GM21360 (cell line): Measurements from ENCODE around the gene MCL1.
"Not testable (repeated sequence)": the region's sequence is repeated elsewhere in the genome, so short reads cannot be mapped to it uniquely, and the experiment has no call there.

Experiments used
- ATAC-seq: cut with Tn5 transposase; IDR thresholded peaks from one replicate; pipeline ENCODE4 v1.9.1; 2021; ENCODE audit warnings: mild to moderate bottlenecking, moderate library complexity; ENCODE audit not compliant: unreplicated experiment

MCL1 gene

DNA sequence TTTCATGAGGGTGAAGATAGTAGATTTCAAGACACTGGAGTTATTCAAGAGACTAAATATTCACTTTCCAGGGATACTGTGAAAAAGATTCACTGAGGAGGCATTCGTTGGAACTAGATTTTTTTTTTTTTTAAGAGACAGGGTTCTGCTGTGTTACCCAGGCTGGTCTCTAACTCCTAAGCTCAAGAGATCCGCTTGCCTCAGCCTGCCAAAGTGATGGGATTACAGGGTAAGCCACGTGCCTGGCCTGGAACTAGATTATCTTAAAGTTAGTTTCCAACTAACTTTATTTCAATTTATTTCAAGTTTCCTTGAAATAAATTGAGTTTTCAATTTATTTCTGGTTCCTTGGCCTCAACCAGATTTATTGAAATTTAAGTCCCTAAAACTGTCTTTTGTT lies 24.3 kb upstream of the MCL1 start:
- ATAC-seq: no peak

DNA sequence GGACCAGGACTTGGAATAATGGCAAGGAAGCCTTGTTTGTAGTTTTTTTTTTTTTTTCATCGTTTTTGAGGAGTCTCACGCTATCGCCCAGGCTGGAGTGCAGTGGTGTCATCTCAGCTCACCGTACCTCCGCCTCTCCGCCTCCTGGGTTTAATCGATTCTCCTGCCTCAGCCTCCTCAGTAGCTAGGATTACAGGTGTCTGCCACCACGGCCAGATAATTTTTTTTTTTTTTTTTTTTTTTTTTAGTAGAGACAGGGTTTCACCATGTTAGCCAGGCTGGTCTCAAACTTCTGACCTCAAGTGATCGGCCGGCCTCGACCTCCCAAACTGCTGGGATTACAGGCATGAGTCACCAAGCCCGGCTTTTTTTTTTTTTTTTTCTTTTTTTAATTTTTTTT lies 23.0 kb upstream of the MCL1 start:
- not testable (repeated sequence) for ATAC-seq

DNA sequence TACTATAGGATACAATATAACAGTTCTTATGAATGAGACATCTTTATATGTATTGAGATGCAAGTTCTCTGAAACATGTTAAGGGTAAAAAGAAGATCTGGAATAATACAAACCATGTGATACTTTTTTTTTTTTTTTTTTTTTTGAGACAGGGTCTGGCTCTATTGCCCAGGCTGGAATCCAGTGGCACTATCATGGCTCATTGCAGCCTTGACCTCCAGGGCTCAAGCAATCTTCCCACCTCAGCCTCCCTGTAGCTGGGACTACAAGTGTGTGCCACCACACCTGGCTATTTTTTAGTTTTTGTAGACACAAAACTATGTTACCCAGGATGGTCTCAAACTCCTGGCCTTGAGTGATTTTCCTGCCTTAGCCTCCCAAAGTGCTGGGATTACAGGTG lies 22.1 kb upstream of the MCL1 start:
- ATAC-seq: no peak

DNA sequence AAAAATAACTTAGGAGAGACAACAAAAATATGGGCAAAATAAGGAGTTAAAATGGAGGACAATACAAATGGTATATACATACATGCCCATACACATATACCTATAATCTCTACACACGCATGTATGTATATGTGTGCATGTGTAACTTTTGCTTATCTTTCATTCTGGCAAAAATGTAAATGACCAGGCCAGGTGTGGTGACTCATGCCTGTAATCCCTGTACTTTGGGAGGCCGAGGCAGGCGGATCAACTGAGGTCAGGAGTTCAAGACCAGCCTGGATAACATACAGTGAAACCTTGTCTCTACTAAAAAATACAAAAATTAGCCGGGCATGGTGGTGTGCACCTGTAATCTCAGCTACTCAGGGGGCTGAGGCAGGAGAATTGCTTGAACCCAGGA lies 18.9 kb upstream of the MCL1 start:
- not testable (repeated sequence) for ATAC-seq

DNA sequence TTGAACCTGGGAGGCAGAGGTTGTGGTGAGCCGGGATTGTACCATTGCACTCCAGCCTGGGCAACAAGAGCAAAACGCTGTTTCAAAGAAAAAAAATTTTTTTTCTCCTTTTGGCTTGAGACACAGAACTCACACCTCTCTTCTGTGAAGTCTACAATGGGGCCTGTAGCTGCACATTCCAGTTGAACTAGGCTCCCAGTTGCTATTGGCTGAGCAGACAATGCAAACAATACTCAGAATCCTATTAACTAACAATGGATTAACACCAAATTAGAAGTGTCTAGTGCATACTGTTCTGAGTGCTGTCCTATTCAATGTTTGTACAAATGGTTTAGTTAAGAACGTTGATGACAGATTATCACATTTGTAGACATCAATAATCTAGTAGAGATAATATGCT lies 17.6 kb upstream of the MCL1 start:
- no peak for ATAC-seq

DNA sequence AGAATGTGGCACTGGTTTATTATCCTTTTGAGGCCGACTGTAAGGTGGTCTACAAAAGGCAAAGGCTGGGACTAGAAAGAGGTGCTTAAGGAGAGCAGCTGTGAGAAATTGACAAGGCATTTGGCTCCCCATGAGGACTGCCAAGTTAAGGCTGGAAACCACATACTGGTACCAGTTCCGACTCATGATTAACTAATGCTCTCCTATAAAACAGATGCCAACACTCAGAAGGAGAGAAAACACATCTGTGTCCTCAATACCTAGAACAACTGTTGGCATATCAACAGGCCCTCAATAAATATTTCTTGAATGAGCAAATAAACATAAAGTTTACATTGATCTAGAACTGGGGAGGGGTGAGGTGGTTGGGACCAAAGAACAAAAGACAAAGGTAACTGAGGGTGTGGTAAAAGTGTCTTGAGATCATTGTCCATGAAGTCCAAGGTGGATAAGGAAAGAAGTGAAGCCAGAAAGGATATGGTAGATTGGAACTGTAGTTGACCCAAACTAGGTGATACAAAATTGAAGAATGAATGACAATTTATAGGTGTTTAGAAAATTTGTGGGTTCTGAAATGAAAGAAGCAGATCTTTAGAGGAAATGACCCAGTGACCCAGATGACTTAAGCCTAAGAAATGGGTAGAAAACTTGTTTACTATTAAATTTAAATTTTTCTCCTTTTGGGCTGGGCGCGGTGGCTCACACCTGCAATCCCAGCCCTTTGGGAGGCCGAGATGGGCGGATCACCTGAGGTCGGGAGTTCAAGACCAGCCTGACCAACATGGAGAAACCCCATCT lies 16.9 kb upstream of the MCL1 start:
- ATAC-seq: no peak

DNA sequence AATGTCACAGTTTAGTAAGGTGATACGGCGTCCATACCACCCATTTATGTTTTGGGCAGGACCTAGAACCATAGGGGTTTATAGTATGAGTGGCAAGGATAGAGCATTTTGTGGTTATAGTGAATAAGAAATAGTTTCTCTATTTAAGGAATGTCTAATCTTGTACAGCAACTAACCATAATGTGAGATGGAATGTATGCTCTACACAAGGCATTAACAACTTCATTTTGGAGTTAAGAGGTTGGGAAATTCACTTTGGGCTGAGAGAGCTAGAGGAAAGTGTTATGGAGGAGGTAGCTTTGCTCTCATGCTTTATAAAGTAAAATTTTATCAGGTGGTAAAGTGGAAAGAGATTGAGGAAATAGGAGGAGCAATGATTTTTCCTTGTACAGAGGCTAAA lies 3.0 kb upstream of the MCL1 start:
- no peak for ATAC-seq

DNA sequence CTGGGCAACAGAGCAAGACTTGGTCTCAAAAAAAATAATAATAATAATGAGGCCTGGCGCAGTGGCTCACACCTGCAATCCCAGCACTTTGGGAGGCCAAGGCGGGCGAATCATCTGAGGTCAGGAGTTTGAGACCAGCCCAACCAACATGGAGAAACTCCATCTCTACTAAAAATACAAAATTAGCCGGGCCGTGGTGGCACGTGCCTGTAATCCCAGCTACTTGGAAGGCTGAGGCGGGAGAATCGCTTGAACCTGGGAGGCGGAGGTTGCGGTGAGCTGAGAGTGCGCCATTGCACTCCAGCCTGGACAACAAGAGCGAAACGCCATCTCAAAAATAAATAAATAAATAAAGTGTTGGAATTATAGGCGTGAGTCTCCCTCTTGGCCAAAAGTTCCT lies 2.6 kb upstream of the MCL1 start:
- not testable (repeated sequence) for ATAC-seq

DNA sequence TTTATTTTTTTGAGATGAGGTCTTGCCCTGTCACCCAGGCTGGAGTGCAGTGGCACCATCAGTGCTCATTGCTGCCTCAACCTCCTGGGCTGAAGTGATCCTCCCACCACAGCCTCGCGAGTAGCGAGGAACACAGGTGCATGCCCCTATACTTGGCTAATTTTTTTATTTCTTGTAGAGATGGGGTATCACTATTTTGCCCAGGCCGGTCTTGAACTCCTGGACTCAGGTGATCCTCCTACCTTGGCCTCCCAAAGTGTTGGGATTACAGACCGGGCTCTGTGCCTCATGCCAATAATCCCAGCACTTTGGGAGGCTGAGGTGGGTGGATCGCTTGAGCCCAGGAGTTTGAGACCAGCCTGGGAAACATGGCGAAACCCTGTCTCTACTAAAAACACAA lies 2.0 kb upstream of the MCL1 start:
- not testable (repeated sequence) for ATAC-seq

DNA sequence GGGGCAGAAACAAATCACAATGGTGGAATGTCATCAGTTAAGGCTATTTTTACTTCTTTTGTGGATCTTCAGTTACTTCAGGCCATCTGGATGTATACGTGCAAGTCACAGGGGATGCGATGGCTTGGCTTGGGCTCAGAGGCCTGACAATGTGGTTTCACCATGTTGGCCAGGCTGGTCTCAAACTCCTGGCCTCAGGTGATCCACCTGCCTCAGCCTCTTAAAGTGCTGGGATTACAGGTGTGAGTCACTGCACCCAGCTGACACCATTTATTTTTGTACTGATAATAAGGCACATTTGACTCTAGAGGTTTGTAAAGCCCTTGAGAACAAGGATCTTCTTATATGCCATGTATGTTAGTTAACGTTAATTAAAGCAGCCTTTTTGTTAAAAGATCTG lies 1.6 kb upstream of the MCL1 start:
- ATAC-seq: not testable (repeated sequence)

DNA sequence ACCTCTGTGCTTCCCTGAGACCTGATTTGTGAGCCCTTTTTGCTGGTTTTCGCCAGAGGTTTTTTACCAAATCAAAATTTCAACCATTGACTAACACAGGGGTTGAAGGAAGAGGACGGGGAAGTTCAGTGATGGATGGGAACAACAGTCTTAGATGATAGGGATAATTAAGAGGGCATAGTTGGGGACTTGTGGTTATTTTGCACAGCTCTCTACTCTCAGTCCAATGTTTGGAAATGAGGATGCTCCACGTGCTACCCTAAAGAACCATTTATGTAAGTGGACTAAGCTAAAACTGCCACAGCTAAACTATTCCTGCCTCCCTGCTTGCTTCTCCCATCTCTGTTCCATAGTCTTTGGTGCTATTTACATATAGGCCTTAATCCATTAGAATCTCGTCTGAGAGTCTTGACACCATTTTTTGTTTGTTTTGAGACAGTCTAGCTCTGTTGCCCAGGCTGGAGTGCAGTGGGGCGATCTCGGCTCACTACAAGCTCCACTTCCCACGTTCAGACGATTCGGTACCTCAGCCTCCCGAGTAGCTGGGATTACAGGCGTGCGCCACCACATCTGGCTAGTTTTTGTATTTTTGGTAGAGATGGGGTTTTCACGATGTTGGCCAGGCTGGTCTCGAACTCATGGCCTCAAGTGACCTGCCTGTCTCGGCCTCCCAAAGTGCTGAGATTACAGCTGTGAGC lies 684 bp upstream of the MCL1 start:
- ATAC-seq: no peak

DNA sequence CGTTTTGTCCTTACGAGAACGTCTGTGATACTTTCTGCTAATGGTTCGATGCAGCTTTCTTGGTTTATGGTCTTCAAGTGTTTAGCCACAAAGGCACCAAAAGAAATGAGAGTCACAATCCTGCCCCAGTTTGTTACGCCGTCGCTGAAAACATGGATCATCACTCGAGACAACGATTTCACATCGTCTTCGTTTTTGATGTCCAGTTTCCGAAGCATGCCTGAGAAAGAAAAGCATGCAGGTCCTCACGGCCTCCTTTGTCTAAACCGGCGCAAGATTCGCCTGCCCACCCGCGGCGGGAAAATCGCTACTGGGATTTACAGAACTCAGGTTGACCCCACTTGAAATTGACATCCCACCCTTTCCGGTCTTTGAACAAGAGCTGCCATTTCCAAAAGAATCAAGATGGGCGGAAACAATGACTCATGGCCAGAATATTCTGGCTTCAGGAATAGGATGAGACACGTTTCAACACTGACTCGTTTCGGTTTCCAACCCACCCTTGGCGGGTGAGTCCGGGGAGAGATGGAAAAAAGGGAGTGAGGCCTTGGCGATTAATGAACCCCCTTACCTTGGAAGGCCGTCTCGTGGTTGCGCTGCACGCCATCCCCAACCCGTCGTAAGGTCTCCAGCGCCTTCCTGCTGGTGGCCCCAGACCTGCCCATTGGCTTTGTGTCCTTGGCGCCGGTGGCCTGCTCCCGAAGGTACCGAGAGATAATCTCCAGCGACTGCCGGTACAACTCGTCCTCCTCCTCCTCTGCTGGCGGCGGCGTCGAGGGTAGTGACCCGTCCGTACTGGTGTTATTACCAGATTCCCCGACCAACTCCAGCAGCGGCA lies 919 bp downstream of the MCL1 start:
- ATAC-seq: no peak

DNA sequence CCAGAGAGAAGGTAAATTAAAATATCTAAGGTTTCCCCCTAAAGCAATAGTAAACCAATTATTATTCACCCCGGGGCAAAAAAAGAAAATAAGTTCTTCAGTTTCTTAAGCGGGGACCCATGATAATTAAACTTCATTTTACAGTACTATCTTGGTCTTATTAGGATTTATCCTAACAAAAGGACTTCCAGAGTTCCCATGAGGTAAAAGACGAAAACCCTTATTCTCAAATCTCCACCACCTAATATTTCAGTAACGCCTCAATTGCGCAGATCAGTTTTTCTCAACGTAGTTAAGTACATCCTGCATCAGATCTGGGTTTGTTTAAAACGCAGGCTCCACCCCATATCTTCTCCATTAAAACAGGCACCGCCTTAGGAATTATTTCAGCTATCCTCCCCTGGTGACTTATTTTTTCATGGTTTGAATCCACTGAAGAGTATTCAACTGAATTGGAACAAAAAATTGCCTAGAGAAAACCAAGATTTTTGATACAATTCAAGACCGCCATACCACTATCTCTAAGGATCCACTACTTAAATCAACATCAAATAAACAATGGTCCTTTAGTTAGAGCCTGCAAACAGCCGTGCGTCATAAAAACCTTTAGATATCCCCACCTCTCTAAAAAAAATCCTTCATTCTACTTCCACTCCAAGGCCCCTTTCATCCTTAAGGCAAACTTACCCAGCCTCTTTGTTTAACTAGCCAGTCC lies 1.7 kb downstream of the MCL1 start:
- no peak for ATAC-seq

DNA sequence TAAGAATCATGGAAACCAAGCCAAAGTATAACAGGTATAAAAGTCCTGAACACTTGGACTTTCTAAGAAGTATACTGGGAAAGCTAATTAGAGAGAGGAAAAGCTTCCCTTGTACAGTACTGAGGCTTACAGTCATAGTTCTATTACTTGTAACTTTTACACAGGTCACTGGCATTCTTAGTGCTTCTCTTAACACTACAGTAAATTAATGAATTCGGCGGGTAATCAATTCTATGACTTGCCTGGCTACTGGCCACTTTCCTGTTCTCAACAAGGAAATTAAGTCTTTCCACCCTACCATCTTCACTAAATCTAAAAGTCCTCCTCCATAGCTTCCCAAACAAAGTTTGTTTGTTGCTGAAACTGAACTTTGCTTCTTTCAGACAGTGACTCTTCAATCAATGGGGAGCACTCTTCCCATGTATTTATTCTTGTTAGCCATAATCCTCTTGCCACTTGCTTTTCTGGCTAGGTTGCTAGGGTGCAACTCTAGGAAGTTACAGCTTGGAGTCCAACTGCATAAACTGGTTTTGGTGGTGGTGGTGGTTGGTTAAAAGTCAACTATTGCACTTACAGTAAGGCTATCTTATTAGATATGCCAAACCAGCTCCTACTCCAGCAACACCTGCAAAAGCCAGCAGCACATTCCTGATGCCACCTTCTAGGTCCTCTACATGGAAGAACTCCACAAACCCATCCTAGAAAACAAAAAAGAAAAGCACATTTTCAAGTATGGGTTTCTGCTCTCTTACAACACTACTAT lies 2.4 kb downstream of the MCL1 start:
- ATAC-seq: no peak

DNA sequence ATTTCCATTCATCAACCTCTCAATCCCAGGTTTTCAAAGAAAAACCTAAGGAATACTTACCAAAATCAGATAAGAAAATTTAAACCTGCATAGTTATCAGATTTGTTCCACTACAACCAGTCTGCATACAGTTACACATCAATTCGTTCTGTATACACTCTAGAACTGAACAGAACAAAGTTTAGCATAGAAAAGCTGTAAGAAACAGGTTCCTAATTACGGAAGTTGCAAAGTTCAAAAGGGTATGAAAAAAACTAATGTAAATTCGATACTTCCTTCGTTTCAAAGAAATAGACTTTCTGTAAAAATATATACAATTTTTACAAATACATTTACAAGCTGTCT lies 3.1 kb downstream of the MCL1 start:
- ATAC-seq: no peak

DNA sequence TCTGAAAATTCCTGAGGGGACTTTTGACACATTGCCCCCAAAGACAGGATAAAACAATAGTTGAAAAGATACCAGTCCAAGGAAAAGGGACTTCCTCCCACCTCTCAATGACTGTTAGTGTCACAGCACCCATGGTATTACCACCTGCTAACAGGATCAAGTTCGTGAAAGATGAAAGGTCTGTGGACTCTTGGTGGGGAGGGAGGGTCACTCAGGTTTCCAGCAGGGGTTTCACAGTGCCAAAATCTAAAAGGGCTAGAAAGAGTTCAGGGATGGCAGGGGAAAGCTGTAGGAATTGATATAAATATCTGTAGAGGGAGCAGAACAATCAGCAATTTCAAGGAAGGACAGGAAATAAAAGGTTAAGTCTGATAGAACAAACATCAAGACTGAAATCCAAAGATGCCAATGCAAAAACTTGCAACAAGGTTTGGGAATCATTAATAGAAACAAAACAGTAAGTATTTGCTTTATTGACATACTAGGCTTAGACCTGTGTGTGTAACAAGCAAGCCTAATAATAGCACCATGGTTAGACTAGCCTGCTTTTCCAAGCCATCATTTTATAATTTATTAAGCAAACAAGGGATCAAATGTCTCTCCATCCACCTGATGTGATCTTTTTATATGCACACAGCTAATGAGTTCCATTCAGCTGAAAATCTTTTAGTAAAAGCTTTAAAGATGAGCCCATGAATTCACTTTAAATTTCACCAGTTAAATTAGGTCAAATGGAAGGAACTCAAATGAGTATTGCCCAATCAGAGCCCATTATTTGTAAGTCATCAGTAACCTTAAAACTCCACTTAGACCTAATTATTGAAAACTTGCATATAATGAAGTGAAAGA lies 3.7 kb downstream of the MCL1 start:
- no peak for ATAC-seq

DNA sequence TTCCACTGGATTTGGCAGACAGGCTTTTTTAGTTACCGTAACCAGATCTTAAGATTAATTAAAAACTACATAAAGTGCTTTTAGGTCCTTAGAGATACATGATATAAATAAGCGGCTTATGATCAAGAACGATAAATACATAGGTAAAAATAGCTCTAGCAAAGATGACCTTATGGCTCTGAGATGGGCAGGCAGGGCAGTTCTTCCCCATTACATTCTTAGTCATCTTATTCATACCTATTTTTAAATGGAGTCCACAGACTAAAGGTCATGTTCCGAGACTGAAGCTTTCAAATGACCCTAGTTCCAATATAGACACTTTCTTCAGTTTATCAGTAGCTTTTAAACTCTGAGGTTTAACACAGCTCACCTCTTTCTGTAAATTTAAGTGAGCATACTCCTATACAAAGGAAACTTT lies 4.3 kb downstream of the MCL1 start:
- no peak for ATAC-seq

DNA sequence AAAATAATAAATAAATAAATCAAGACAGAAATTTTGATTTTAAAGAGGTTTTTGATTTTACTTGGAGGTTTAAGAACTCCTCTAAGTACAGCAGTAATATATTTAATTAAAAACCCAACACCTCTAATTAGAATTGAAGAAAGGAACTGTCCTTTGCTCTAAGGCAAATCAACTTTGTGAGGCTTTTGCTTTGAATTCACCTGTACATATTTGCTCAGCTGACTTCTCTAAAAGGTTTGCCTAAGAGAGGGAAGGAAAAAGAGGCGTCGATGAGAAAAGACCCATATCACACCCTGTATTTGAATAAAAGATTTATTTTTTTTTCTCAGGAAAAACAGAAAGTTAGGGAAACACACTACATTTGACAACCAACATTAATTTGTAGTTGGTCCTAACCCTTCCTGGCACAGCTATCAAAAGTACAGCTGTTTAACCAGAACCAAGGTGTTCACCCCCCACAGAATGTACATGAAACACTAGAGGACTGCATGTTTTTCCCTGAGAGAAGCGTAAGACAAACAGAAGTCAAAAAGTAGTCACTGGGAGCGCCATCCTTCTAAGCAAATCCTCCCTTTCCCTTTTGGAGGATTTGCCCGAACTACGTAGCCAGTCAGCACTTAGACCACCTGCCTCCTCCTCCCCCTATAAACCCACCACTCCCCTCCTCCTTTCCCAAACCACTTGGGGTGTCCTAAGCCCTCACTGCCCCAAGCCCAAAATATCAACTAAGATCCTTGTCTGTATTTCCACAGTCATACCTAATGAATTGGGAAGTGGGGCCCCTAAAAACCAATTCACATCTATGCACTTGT lies 4.9 kb downstream of the MCL1 start:
- no peak for ATAC-seq

DNA sequence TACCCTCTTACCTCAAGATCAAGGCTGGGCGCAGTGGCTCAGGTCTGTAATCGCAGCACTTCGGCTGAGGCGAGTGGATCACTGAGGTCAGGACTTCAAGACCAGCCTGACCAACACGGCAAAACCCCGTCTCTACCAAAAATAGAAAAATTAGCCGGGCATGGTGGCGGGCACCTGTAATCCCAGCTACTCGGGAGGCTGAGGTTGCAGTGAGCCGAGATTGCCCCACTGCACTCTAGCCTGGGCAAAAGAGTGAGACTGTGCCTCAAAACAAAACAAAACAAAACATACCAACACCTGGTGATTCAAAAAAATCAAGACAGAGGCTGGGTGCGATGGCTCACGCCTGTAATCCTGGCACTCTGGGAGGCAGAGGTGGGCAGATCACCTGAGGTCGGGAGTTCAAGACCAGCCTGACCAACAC lies 5.8 kb downstream of the MCL1 start:
- ATAC-seq: not testable (repeated sequence)
